ENCODE data around the gene MGAT1.
"Not testable (repeated sequence)": the region's sequence is repeated elsewhere in the genome, so short reads cannot be mapped to it uniquely, and the experiment has no call there.

The MGAT1 gene

DNA sequence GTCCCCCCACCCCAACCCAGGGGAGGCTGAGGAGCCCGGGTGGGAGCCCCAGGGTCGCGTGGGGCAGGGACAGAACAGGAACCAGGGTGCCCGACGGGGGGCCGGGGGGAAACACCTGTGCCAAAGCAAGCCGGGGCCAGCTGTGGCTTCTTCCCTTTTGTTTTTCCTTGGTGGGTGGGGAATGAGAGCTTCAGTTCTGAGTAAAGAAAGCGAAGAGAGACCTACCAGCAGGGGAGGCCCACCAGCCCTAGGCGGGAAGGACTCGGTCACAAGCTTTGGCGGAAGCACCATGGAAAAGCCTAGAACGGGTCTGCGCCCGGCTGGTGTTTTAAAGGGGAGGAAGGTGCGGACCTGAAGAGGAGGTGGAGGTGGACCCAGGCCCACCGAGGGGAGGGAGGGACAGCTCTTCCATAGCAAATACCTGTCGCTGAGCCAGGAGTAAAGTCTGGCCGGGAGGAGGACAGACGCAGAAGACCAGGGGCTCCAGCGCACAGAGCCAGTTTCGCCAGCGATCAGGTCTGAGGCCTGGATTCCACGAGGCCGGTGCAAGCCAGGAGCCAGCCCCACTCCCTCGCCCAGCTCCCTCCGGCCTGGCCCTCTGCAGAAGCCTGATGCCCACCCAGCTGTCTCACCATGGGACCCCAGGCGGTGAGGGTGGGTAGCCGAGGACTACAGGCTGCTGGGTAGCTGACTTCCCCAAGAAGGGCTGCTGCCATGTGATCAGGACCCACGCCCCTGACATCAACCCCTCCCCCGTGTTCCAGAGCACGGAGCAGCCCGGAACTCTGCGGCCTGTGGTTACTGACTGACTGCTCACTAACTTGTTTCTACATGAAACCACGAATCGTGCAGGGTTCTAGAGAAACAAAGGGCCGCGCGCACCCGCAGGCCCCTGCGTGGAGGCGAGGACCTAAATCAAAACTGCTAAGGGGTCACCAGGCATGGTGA lies 849 bp upstream of the MGAT1 start:
- peak; percentile 86 to 89 for DNase-seq

DNA sequence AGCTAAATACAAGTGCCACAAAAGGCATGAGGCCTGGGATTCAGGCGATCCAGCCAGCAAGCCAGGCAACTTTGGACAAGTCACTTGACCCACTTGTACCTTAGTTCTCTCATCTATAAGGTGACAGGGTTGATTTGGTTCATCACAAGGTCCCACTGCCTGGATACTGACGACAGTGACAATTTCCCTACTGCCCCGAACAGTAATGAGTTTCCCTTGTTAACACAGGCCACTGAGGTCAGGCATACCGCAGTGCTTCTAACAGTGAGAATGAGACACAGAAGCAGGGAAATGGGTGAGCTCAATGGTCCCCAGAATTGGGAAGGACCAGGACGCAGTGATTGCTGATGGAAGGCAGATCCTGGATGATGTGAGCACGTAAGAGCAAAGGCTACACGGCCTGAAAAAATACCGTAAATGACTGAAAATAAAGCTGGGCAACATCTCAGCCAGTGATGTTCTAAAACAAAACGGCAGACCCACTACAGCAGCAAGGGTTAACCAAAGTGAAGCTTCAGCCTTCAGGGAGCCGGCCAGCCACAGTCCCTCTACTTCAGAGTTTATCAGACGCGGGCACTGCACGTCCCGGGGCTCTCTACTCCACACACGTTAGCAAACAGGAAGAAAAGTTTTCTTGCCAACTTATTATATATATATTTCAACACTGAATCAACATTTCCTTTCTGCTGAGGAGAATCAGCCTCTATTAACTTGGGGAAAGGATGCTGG lies 846 bp downstream of the MGAT1 start:
- DNase-seq, result no peak

DNA sequence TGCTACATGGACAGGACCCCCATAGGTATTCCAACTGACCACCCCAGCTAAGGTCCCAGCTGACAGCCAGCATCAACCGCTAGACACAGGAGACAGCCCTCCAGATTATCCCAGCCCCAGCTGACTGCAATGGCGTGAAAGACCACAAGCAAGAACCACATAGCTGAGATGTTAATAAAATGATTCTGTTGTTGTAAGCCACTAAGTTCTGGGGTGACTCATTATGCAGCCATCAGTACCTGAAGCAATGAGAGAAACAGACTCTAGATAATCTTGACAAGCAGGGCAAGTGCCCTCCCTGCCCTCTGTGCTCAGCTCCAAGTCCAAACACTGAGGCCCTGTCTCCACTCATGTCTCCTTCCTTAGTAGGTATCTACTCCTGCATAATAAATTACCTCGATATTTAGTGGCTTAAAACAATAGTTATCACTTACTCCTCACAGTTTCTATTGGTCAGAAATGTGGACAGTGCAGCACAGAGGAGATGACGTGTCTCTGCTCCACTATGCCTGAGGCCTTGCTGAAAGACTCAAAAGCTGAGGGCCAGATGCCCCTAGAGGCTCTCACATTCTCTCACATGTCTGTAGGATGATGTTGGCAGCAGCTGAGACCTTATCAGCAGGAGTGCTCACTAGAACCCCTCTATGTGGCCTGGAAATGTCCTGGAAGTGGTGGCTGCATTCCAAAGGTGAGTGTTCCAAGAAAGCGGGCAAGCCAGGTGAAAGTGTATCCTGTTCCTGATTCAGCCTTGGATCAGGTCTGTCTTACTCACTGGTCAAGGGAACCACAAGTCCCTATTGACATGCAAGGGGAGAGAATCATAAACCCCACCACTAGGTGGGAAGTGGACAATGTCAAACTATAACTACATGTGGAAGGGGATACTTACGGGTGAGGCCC lies 2.5 kb downstream of the MGAT1 start:
- no peak for DNase-seq

DNA sequence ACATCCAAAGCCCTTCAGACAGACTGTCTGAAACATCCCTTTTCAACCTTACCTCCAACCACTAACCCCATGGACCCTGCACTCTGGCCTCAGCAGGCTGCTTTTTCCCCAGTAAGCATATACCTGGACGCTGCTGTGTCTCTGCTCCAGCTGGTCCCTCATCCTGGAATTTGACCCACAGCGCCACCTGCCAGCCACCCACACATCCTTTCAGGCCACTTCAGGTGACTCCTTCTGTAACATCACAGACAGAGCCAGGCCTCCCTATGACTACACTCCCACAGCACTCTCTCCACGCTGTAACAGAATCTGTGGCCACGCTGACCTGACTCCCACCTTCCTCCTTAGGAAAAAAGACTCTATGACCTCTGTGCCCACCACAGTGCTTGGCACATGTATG lies 3.4 kb downstream of the MGAT1 start:
- DNase-seq, result peak in 1 of 2 donors; percentile 21

DNA sequence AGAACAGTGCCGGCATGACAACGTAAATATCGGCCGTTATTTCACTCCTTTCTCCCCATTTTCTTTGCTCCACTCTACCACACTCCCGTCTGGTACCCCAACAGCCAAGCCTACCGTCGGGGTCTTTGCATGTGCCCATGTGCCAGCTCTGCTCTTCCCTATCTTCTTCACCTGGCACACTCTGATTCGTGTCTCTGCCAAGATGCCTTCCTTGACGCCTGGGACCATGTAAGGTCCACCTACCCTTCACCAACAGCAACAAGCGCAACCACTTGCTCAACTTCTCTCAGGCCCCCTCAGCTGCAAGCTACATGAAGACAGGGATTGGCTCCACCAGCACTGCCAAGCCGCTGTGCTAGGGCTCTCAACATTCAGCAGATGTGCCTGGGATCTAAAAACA lies 4.4 kb downstream of the MGAT1 start:
- no peak for DNase-seq

DNA sequence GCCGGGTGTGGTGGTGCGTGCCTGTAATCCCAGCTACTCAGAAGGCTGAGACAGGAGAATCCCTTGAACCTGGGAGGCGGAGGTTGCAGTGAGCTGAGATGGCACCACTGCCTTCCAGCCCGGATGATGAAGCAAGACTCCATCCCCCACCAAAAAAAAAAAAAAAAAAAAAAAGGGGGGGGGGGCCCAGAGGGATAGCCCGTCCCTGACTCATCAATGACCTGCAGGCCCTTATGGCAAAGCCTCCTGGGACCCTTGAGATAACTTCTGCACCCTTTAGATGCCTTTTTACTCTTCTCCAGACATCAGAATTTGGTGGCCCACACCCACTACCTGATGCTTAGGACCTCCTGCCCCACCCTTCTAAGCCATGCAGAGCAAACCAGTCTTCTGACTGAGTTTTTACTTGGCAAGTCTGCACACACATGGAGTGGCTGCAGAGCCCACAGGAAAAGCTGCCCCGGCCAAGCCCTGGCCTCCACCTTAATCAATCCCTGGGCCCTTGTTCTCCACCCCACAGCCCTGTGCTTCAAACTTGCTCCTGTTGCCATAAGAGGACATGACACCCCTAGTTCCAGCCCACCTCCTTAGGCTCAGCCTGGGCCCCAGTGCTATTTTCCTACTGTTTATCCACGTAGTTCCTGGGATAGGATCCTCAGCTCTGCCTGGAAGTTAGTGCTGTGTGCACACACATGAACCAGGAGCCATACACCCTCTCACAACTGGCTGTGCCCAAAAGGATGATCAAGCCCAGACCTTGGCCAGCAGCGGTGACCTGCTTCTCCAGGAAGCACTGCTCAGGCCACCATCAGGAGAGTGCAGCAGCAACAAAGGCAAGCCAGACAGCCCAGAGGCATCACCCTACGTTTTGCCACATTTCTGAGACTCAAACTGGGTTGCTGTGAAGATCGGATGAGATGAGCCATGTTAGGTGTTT lies 5.1 kb downstream of the MGAT1 start:
- no peak for DNase-seq

DNA sequence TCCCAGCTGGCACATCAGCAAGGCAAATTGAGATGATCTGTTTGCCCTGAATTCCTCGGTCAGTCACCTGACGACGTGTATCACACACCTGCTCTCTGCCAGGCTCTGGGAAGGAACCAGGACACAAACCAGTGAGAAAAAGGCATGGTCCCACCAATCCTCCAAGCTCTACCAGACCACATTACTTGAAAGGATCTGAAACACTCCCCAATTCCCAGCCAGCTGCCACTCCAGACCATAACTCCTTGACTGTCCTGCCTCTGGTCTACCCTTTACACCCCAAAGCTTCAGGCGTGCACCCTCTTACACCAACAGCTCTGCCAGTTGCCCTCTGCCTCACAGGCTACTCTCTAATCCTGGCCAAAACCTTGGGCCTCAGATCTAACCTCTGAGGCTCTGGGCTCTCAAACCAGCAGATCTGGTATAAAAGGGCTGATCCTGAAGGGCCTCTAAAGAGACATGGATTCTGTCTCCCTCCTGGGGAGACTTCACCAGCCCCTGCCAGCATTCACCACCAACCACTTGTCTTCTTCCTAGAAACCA lies 6.8 kb downstream of the MGAT1 start:
- no peak for DNase-seq

DNA sequence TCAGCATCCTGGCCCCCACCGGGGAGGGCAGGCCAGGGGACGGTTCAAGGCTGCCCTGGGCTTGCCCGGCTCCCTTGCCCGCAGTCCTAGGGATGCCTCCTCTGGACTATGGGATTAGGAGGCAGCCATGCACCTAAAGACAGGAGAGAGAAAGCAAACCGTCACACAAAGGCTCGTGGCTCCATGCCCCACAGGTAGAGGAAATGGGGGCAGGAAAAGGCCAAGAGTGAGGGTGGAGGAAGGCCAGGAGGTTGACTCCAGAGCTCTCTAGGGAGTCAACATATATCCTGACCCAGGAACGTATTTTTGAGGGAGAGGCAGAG lies 9.7 kb downstream of the MGAT1 start:
- no peak for DNase-seq

DNA sequence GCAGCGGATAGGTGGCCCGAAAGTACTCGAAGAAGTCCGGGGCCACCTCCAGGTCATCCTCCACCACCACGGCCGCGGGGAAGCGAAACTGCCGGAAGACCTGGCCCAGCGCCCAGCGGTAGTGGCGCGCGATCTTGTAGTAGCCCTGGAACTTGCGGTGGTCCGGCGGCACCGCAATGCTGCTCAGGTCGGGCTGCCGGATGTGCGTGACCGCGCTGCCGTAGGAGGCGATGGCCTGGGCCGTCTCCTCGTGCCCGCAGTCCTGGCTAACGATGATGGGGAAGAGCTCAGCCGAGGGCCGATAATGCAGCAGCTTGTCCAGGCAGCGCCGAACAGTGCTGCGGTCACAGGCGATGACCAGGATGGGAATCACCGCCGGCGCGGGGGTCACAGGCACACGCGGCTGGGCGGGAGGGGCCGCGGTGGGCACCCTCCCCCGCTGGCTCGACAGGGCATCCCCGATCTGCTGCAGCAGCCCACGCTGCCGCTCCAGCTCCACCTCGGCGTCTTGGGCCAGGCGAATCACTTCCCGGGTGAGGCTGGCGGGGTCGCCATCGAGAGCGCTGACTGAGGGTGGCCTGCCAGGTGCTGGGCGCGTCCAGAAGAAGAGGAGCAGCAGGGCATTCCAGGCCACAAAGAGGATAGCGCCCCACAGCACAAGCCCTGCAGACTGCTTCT lies 10.2 kb downstream of the MGAT1 start:
- DNase-seq, result no peak

DNA sequence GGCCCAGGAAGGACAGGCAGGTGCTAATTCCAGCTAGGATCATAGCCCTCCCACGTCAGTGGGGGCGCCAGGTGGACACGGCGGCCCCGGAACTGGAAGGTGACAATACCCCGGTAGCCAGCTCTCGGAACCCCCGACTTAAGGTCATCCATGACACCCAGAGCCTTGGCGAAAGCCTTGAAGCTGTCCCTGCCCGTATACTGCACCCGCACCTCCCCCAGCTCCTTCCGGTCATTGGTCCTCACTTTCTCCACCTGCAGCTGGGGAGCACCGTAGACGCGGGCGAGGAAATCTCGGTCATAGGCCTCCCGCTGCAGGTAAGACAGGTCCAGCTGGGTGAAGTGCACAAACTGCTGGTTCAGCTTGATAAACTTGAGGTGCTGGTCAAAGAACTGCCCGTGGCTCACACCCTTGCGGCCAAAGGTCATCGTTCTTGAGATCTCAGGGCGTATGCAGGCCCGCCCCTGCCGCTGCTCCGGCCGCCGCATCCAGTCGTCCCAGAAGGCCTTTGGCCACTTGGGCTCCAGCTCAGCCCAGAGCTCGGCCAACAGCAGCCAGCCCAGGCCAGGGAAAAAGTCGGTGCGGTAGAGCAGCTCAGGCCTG lies 10.9 kb downstream of the MGAT1 start:
- no peak for DNase-seq

DNA sequence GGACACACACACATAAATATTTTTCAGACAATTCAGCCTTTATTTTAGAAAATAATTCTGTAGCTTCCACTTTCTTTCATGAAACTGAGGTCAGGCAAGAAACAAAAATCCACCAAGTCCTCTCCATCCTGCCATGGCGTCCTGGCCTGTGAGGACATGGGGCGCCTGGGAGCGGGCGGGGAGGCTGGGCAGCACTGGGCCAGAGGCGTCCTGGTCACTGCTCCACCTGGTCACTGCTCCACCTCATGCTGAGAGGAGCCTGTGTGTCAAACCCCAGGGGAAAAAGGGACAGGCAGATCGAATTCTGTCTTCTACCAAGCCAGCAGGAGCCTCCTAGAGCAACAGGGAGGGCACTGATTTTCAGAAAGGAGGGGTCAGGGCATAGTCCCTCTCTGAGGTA lies 12.1 kb downstream of the MGAT1 start:
- DNase-seq, result no peak

DNA sequence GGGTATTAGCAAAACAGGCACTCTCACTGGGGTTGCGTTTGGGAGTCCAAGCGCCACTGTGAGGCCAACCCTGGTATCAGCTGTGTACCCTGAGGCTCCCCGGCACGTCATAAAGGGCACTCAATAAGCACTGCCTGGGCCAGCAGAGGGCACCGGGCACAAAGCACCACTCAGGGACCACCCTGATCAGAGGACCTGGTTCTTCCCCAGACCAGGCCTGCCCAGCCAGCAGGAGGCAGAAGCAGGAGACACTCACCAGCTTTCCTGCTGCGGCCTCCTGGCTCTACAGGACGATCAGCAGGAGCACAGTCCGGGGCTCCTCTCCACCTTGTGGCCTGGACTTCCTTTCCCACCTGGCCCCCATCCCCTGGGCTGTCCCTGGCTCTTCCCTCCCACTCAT lies 12.6 kb downstream of the MGAT1 start:
- DNase-seq, result peak; percentile 26 to 46

DNA sequence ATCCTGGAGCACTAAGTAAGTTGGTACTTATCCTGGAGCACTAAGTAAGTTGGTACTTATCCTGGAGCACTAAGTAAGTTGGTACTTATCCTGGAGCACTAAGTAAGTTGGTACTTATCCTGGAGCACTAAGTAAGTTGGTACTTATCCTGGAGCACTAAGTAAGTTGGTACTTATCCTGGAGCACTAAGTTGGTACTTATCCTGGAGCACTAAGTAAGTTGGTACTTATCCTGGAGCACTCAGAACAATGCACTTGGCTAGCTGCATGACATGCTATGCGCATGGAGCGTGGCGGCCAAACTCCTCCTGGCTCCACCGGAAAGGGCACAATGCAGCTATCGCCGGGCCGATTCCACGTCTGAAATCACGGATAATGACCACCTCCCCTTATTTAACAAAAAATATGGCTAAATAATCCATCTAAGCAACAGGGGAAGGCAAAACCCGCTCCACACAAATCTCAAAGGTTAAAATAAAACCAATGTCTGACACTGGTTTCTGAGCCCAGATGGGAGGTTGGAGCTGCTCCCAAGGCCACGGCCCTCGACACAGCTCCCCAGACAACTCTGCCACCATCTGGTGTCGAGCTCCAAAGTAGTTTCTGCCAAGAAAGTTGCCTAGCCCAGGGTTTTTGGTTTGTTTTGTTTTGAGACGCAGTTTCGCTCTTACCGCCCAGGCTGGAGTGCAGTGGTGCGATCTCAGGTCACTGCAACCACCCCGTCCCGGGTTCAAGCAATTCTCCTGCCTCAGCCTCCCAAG lies 13.8 kb downstream of the MGAT1 start:
- not testable (repeated sequence) for DNase-seq

DNA sequence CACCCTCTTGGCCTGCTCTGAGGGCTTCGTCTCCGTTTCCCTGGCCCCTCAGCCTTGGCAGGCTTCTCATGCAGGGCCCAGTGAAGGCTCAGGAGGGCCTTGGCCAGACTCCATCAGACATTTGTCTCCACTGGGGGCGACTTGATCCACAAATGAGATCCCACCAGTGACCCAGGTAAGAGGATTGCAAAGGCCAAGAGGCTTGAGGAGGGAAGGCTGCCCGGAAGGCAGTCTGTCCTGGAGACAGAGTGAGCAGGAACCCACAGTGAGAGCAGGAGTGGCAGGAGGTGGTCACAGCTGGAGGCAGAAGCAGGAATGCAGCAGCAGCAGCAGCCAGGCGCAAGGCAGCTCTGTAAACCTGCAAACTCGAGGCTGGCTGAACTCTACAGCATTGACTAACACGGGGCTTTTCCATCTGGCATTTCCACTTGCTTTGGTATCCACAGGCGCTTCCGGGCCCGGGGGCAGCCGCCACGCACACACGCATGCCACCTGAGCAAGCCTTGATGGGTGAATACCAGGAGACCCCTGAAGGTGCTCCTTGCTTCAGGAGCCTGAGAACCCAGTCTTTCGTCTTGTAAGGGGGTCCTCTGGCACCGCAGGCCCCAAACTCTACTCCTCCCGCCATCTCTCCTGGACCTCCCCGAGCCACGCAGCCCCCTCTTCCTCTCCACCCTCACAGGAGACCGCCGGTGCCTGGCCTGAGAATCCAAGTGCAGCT lies 14.7 kb downstream of the MGAT1 start:
- no peak for DNase-seq

DNA sequence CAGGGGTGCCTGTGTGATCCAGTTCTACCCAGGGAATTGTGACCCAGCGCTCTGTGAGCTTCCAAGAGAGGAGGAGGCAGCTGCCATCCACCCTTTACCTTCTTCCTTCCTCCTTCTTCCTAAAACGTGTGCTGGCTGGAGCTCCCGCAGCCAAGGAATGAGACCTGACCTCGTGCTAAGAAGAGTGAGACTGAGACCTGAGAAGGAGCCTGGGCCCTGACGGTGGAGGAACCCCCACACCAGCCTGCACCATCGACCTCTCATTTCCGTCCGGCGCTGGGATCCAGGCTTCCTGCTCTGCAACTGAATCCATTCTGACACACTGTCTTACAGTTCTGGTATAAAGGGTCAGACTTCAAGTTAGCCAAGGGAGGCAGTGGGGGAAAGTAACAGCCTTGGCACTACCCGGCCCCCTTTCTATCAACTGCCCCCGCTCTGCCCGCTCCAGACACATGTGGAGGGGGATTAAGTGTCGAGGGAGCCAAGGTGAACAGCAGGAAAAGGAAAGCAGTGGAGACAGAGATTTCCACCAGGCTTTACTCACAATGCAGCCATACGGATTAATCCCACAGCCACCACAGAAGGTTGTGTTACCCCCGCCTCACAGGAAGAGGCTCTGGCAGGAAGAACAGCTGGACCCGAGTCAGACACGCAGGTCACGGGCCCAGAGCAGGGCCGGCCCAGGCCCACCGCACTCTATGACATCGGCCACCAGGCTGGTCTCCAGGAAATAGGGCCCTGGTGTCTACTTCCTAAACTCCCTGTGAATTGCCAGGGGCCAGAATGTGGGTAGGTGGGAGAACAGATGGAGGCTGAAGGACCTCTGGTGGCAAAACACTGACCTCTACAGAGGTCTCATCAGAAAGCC lies 15.8 kb downstream of the MGAT1 start:
- no peak for DNase-seq

DNA sequence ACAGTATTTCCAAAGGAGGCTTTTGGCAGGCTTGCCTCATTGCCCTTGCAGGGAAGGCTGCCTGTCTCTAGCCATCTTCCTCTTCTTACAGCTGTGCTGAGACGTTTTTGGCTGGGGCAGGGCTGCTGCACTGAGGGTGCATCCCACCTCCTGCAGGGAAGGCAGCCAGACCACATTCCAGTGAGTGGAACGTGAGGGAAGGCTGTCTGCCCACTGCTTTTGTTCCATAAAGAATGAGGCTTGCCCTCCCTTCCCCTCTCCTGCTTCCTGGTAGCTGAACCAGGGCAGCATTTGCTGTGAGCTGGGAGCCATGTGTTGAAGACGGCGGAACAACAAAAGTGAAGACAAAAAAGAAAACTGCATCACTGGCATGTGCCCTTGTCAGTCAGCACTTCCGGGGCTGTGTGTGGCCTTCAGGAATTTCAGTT lies 16.8 kb downstream of the MGAT1 start:
- DNase-seq, result no peak

DNA sequence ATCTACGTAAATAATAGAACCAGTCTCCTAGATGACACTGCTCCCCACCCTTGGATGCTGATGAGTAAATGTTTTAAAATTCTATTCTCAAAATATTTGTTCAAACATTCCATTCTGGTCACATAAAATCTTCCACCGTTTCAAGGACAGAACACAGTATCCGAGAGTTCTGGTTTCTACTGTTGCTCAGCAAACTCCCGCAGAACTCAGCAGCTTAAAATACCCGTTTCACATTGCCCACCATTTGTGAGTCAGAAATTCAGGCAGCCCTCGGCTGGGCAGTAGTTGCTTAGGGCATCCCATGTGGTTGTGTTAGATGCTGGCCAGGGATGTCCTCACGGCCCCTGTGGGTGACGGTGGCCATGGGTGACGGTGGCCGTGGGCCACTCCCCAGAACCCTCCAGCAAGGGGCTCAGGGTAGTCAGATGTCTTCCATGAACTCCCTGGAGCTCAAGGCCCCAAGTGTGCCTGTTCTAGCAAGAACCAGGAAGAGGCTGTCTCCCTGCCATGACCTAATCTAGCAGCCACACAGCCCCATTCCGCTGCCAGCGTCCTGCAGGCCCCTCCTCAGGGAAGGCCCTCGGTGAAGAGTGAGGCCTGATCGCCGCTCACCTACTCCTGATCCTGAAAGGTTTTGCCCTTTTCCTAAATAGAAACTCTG lies 17.4 kb downstream of the MGAT1 start:
- DNase-seq, result no peak
